ENCODE measurements around the gene SCNN1G.
"Not testable (repeated sequence)": the region's sequence is repeated elsewhere in the genome, so short reads cannot be mapped to it uniquely, and the experiment has no call there.

SCNN1G gene

DNA sequence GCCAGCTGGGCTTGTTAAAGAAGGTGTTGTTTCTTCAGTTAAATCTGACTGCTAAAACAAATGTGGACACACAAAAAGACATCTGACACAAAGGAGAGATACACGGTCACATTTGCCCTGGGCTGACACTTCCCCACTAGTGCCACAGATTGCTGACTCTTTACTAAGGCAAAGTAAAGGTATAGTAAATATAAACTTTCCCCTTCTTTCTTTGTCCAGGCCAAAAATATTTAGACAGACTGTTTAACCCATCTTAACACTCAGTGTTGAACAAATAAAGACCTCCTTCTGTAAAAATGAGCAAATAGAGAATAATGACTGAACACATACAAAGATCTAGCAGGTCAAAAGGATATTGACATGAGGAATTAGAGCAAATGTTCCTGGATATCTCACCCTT is 58.4 kb downstream of the SCNN1G start:
- no peak for DNase-seq (ENCODE audit: low read depth)
- H3K4me3 ChIP-seq (ENCODE audit: low read depth, low read length) = no peak overlapping the region

DNA sequence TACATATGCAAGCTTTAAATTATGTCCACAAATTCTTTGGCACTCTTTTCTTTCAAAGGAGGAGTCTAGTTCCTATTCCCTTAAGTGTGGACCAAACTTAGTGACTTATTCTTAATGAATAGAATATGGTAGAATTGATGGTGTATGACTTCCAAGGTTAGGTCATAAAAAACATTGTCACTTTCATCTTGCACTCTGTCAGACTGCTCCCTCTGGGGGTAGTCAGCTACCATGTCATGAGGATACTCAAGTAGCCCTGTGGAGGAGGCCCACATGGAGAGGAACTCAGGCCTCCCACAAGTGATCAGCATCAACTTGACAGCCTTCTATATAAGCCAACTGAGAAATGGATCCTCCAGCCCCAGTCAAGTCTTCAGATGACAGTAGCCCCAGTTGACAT is 61.6 kb downstream of the SCNN1G start:
- H3K4me3 ChIP-seq (ENCODE audit: low read depth, low read length) = no peak overlapping the region
- no peak for DNase-seq (ENCODE audit: low read depth)

GRCh38 chr16:23245268-23245667 is 62.7 kb downstream of the SCNN1G start:
- DNase-seq (ENCODE audit: low read depth) = no peak
- H3K4me3 ChIP-seq (ENCODE audit: low read depth, low read length) = no peak overlapping the region

DNA sequence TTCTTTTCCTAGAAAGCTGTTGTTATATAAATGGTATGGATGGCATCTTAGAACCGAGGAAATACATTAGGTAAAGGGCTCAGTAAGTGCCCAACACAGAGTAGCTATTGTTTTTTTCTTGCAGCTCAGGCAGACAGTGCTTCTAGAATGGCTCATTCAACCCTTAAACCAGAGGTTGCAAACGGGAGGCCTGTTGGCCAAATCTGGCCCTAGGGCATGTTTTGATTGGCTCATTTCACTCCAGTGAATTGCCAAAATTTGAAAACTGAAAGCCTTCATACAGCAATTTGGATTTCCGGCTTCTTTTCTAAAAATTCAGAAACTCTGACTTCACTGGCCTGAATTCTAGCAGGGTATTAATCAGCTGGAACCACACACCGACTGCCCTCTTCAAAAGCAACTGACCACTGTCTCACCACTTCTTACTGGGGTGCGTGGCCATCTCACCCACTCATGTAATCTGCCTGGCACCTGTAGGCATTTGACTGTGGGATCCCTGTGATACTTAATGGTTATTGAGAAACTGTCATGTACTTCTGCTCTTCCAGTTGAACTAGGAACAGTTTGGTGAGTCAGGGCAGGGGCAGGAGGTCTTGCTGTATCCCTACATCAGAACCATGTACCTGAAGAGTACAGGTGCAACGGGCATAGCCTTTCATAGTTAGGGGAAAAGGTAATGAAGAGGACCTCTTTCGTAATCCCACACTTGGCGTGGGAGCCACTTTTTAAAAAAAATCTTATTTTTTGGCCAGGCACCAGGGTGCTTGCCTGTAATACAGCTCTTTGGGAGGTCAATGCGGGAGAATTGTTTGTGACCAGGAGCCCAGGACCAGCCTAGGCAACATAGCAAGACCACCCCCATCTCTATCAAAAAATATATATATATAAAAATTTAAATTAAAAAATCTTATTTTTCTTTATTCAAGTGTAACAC is 66.0 kb downstream of the SCNN1G start:
- DNase-seq (ENCODE audit: low read depth) = no peak

DNA sequence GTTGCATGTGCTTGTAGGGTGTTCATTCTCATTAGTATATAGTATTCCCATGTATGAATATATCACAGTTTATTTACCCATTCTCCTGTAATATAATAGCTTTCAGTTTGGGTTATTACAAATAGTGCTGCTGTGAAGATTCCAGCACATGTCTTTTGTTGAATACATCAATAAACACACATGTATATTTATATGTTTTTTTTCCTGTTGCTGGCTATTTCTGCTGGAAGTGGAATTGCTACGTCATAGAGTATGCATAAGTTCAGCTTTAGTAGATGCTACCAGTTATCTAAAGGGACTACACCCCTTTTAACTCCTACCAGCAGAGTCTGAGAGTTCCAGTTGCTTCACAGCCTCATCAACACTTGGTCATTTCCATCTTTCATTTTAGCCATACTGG is 67.3 kb downstream of the SCNN1G start:
- no peak for DNase-seq (ENCODE audit: low read depth)
- H3K4me3 ChIP-seq (ENCODE audit: low read depth, low read length) = no peak overlapping the region

More for the DNA sequence above, 66.0 kb downstream of the SCNN1G start:
- H3K4me3 ChIP-seq (ENCODE audit: low read depth, low read length) = no peak overlapping the region

DNA sequence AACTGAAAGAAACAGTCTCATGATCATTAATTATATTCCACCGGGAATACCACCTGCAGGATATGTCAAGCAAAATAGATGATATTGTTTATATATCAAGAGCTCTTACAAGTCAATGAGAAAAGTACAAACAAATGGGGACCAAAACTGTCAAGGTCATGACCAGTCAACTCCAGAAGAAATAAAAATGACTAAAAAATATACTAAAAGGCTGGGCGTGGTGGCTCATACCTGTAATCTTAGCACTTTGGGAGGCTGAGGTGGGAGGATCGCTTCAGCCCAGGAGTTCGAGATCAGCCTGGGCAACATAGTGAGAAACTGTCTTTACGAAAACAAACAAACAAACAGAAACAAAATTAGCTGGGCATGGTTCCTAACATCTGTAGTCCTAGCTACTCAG is 69.8 kb downstream of the SCNN1G start:
- DNase-seq (ENCODE audit: low read depth) = no peak
- H3K4me3 ChIP-seq (ENCODE audit: low read depth, low read length) = no peak overlapping the region

GRCh38 chr16:23253650-23254049 is 71.1 kb downstream of the SCNN1G start:
- not testable (repeated sequence) for H3K4me3 ChIP-seq (ENCODE audit: low read depth, low read length); DNase-seq (ENCODE audit: low read depth)

GRCh38 chr16:23254338-23254737 is 71.8 kb downstream of the SCNN1G start:
- H3K4me3 ChIP-seq (ENCODE audit: low read depth, low read length) = no peak overlapping the region
- peak; percentile 0 for DNase-seq (ENCODE audit: low read depth)

DNA sequence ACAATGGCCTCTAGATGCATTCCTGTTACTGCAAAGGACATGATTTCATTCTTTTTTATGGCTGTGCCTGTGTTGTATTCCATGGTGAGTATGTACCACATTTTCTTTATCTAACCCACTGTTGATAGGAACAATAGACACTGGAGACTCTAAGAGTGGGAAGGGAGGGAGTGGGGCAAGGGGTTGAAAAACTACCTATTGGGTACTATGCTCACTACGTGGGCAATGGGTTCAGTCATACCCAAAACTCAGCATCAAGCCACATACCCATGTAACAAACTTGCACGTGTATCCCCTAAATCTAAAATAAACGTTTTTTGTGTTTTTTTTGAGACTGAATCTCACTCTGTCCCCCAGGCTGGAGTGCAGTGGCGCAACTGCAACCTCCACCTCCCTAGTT is 72.5 kb downstream of the SCNN1G start:
- H3K4me3 ChIP-seq (ENCODE audit: low read depth, low read length) = no peak overlapping the region
- DNase-seq (ENCODE audit: low read depth) = no peak

GRCh38 chr16:23256440-23256839 is 73.9 kb downstream of the SCNN1G start:
- no peak overlapping the region for H3K4me3 ChIP-seq (ENCODE audit: low read depth, low read length)
- no peak for DNase-seq (ENCODE audit: low read depth)

DNA sequence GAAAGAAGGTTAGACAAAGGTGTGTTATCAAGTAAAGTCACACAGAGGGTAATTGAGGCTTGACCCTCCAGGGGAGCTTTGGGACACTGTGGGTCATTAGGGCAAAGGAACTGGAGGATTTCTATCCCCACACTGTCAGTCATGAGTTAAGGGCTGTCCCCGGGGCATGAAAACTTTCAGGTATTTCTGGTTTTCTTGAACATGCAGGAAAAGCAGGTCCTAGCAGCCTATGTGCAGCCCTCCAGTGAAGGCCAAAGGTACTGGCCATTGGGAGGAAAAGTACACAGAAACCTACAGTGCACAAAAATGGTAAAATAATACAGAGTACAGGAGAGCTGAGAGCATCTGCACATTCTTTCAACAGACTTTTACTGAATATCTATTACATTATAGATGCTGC is 75.1 kb downstream of the SCNN1G start:
- no peak for DNase-seq (ENCODE audit: low read depth)
- no peak overlapping the region for H3K4me3 ChIP-seq (ENCODE audit: low read depth, low read length)

DNA sequence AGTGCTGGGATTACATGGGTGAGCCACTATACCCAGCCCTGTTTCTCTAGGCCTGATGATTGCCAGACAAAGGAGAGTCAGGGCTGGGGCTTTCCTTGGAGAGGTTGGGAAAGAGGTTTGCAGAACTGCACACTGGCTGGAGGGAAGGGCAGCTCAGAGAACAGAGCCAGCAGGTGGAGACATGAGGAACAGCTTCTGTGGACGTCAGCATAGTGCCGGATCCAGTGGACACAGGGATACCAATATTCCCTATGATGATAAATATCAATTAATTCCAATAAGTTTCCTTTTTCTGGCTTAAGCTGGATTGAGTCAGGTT is 76.3 kb downstream of the SCNN1G start:
- DNase-seq (ENCODE audit: low read depth) = no peak
- no peak overlapping the region for H3K4me3 ChIP-seq (ENCODE audit: low read depth, low read length)

All from skeletal muscle cell (primary cell).